SU-DHL-6 (cell line): ENCODE results near the gene USB1.

Experiments
- EZH2phosphoT487 ChIP-seq: fragments of 200-600 bp; sonication (generic), shearing (Covaris generic); conservative IDR thresholded peaks from 2 replicates; pipeline ENCODE4 v1.6.1; 2018; ENCODE audit warnings: mild to moderate bottlenecking, antibody characterized with exemption, low read length, moderate library complexity, mixed read lengths
- TF ChIP-seq, protein P1 (sequence below): fragments of 200-600 bp; sonication (generic); IDR thresholded peaks from one replicate; pipeline ENCODE4 v1.5.1; 2017; ENCODE audit warnings: antibody characterized with exemption, mild to moderate bottlenecking, low read length, moderate library complexity; ENCODE audit not compliant: insufficient read depth, poor library complexity, severe bottlenecking

DNA sequence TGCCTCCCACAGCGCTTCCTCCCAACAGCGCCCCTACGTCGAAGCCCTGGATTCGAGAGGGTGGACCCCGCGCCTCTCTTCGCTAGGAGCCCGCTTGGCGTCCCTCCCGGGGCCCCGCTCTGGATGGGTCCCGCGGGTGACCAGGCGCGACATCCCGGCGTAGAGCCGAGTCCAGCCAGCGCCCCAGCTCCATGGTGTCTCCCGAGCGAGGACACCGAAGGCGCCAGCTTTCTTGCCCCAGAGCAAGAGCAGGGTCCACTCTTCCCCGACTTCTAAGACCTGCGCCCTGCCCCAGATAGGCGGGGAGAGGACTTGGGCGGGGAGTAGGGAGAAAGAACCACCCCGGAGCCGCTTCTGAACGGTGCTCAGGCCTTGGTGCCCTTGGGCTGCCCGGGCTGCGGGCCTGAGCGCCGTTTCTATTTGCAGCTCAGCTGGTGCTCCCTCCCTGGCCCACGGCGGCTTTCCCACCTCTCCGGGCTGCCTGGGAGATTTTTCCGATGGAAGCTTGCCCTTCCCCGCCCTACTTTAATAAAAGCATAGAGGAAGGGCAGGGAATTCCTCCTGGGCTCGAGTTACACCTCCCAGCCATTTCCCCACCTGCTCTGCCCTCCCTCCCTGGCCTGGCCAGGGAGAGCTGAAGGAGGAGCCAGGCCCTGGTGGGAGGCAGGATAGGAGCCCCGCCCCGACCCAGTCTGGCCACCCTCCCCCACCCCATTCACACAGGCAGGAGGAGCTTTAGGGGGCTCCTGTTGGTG lies 26.1 kb downstream of the USB1 start:
- TF ChIP-seq, protein P1, sequence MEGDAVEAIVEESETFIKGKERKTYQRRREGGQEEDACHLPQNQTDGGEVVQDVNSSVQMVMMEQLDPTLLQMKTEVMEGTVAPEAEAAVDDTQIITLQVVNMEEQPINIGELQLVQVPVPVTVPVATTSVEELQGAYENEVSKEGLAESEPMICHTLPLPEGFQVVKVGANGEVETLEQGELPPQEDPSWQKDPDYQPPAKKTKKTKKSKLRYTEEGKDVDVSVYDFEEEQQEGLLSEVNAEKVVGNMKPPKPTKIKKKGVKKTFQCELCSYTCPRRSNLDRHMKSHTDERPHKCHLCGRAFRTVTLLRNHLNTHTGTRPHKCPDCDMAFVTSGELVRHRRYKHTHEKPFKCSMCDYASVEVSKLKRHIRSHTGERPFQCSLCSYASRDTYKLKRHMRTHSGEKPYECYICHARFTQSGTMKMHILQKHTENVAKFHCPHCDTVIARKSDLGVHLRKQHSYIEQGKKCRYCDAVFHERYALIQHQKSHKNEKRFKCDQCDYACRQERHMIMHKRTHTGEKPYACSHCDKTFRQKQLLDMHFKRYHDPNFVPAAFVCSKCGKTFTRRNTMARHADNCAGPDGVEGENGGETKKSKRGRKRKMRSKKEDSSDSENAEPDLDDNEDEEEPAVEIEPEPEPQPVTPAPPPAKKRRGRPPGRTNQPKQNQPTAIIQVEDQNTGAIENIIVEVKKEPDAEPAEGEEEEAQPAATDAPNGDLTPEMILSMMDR, result no peak
- TF ChIP-seq EZH2phosphoT487, result no peak
